Natural killer cell (primary cell): Measurements from ENCODE around the gene ABHD15. TPM values are rescaled to one million over a fixed set of nuclear protein-coding genes. Genes with fewer than 3 reads are reported as not detected.

Source experiments
- ATAC-seq, 3 donors: fragments of 150-1000 bp in 2 of 3; fragments of 200-7000 bp in 1 of 3; cut with Tn5 transposase; 1 replicate in 1 of 3; 2 replicates in 2 of 3; pipeline ENCODE4 v1.10.0; 2021; ENCODE audit warnings: mild to moderate bottlenecking in 2 of 3, moderate library complexity in 2 of 3
- DNase-seq, 2 donors: peaks; one replicate each; pipeline versions ENCODE4 v3.0.0 to v3.0.0-alpha.2; 2013 to 2021; ENCODE audit warnings: mixed read lengths in 1 of 2
- H3K27ac ChIP-seq: one replicate; pipeline ENCODE4 v1.5.1; 2013; ENCODE audit warnings: mild to moderate bottlenecking, low read length
- H3K27me3 ChIP-seq: one replicate; pipeline ENCODE4 v1.6.1; 2013; ENCODE audit warnings: low read length; ENCODE audit not compliant: control insufficient read depth, insufficient read depth
- H3K36me3 ChIP-seq: one replicate; pipeline ENCODE4 v1.6.1; 2013; ENCODE audit warnings: low read length; ENCODE audit not compliant: control insufficient read depth, insufficient read depth
- H3K4me1 ChIP-seq: one replicate; pipeline ENCODE4 v1.6.1; 2013; ENCODE audit warnings: low read length; ENCODE audit not compliant: control insufficient read depth, insufficient read depth
- H3K4me3 ChIP-seq: one replicate; pipeline ENCODE4 v1.5.1; 2013; ENCODE audit warnings: low read length
- H3K9me3 ChIP-seq: one replicate; pipeline ENCODE4 v1.6.1; 2013; ENCODE audit warnings: low read length; ENCODE audit not compliant: control insufficient read depth, insufficient read depth
- H3K27ac Mint-ChIP-seq, 2 donors: one replicate each; pipeline ENCODE4 v1.8.0; 2022; ENCODE audit warnings: mild to moderate bottlenecking in 2 of 2, mixed read lengths in 2 of 2, moderate library complexity in 1 of 2
- H3K27me3 Mint-ChIP-seq, 2 donors: one replicate each; pipeline ENCODE4 v1.8.0; 2022; ENCODE audit warnings: low read depth in 2 of 2, mixed read lengths in 2 of 2
- H3K36me3 Mint-ChIP-seq: one replicate; pipeline ENCODE4 v1.8.0; 2022; ENCODE audit warnings: mixed read lengths
- H3K4me1 Mint-ChIP-seq, 2 donors: one replicate each; pipeline ENCODE4 v1.8.0; 2022; ENCODE audit warnings: mixed read lengths in 2 of 2
- H3K4me3 Mint-ChIP-seq: one replicate; pipeline ENCODE4 v1.8.0; 2022; ENCODE audit warnings: mild to moderate bottlenecking, moderate library complexity, mixed read lengths
- H3K9me3 Mint-ChIP-seq, 2 donors: one replicate each; pipeline ENCODE4 v1.8.0; 2022; ENCODE audit warnings: mixed read lengths in 2 of 2
- CTCF ChIP-seq: fragments of 200-600 bp; IDR thresholded peaks from one replicate; pipeline ENCODE4 v1.8.0; 2022; ENCODE audit warnings: antibody characterized with exemption
- WGBS: methylation state at CpG from one replicate; pipeline ENCODE4 v1.1.7; 2013; ENCODE audit warnings: missing lambda C conversion rate; ENCODE audit not compliant: insufficient coverage; 5-methylcytosine and 5-hydroxymethylcytosine counted together
- intact Hi-C: fragments of 100-400 bp; cut with micrococcal nuclease; formaldehyde crosslinking; loops from one replicate; pipeline ENCODE4 v1.14.2; 2022
- total RNA-seq, 4 donors: library from RNA; stranded (reverse); fragments of 120-200 nt in 1 of 4; gene quantifications; one replicate each; pipeline versions ENCODE4 v1.2.3 to v1.2.4, GENCODE V29; 2013 to 2022

Gene ABHD15
- total RNA-seq, 3 donors from 2014 or later (not counting 1 experiment from before 2014, with no cell fraction given) = 31.7 to 33.8 (median 33.1) TPM

DNA sequence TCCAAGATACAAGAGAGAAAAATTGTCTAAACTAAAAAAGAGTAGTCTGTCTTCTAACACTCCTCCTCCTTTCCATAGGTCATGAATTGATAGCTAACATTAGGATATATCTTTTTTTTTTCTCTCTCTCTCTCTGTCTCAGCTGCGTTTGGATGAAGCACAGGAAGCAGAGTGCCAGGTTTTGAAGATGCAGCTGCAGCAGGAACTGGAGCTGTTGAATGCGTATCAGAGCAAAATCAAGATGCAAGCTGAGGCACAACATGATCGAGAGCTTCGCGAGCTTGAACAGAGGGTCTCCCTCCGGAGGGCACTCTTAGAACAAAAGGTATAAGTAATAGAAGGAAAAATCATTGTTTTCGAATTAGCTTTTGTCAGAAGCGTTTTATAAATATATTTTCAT, 32.9 kb downstream of the ABHD15 start:
- Mint-ChIP-seq H3K4me3 (no peak overlapping the region), H3K36me3 (peaks cover 11% of the 10 kb centered on the region), H3K4me1 (no peaks in the 10 kb centered on the region), H3K27me3 (no peaks in the 10 kb centered on the region), H3K27ac (peak overlapping the region in 1 of 2 donors; percentile 18), H3K9me3 (no peaks in the 10 kb centered on the region)
- Histone ChIP-seq H3K4me3 (no peak overlapping the region), H3K36me3 (peaks cover 40% of the 10 kb centered on the region), H3K27me3 (no peaks in the 10 kb centered on the region), H3K27ac (no peak overlapping the region), H3K9me3 (no peaks in the 10 kb centered on the region), H3K4me1 (no peaks in the 10 kb centered on the region)
- TF ChIP-seq CTCF = no peak
- WGBS = 92% methylated on average over 7 of the region's 8 CpGs
- no peak for DNase-seq
- ATAC-seq = no peak
- intact Hi-C loops = no loop called here

DNA sequence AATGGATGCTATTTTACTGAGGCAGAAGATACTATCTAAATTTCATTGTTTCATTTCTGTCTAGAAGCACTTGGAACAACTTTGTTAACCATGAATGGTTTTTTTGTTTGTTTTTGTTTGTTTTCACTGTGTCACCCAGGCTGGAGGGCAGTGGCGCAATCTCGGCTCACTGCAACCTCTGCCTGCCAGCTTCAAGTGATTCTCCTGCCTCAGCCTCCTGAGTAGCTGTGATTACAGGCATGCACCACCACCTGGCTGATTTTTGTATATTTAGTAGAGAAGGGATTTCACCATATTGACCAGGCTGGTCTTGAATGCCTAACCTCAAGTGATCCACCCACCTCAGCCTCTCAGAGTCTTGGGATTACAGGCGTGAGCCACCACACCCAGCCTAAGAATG, 40.5 kb downstream of the ABHD15 start:
- Histone ChIP-seq H3K4me1 (no peaks in the 10 kb centered on the region), H3K27me3 (no peaks in the 10 kb centered on the region), H3K27ac (no peak overlapping the region), H3K4me3 (no peak overlapping the region), H3K9me3 (no peaks in the 10 kb centered on the region), H3K36me3 (peaks cover 33% of the 10 kb centered on the region)
- H3K27me3 Mint-ChIP-seq = no peaks in the 10 kb centered on the region
- H3K9me3 Mint-ChIP-seq = no peaks in the 10 kb centered on the region
- no peaks in the 10 kb centered on the region for H3K36me3 Mint-ChIP-seq
- H3K4me3 Mint-ChIP-seq = no peak overlapping the region
- no peak overlapping the region for H3K27ac Mint-ChIP-seq
- 86% methylated on average over 3 of the region's 3 CpGs for WGBS
- no peak for TF ChIP-seq CTCF
- ATAC-seq (no peak), DNase-seq (no peak)
- H3K4me1 Mint-ChIP-seq = no peaks in the 10 kb centered on the region
- intact Hi-C loops = no loop called here

DNA sequence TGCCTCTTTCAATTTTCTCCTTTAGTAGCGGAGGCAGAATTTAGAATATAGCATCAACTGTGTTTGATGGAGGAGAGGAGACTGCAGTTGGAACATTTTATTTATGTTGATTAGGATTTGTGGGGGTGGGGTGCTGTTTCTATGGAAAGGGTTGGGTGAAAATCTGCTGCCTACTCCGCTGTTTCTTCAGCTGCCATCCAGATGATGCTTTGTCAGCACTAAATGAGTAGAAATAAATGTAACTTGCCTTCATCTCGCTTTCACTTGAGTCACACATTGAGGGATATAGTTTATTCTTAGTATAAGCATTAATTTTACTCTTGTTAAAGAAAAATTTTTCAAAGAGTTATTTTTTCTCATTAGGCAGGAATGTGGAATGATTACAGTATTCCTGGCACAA, 42.1 kb downstream of the ABHD15 start:
- no peaks in the 10 kb centered on the region for H3K27me3 Mint-ChIP-seq
- no peaks in the 10 kb centered on the region for H3K27me3 ChIP-seq
- WGBS = 100% methylated on average over 2 of the region's 3 CpGs
- H3K27ac ChIP-seq = no peak overlapping the region
- H3K36me3 Mint-ChIP-seq = no peaks in the 10 kb centered on the region
- peaks cover 34% of the 10 kb centered on the region for H3K36me3 ChIP-seq
- H3K9me3 ChIP-seq = no peaks in the 10 kb centered on the region
- no peaks in the 10 kb centered on the region for H3K9me3 Mint-ChIP-seq
- H3K4me1 ChIP-seq = no peaks in the 10 kb centered on the region
- ATAC-seq (no peak), DNase-seq (no peak)
- H3K4me3 ChIP-seq = no peak overlapping the region
- H3K4me3 Mint-ChIP-seq = no peak overlapping the region
- no peaks in the 10 kb centered on the region for H3K4me1 Mint-ChIP-seq
- intact Hi-C loops = no loop called here
- no peak for TF ChIP-seq CTCF
- no peak overlapping the region for H3K27ac Mint-ChIP-seq

GRCh38 chr17:29518359-29518758, 48.5 kb downstream of the ABHD15 start:
- Mint-ChIP-seq H3K36me3 (no peaks in the 10 kb centered on the region), H3K4me3 (no peak overlapping the region), H3K27ac (no peak overlapping the region), H3K27me3 (no peaks in the 10 kb centered on the region), H3K4me1 (no peaks in the 10 kb centered on the region), H3K9me3 (no peaks in the 10 kb centered on the region)
- peaks cover 46% of the 10 kb centered on the region for H3K36me3 ChIP-seq
- no peak overlapping the region for H3K4me3 ChIP-seq
- no peak overlapping the region for H3K27ac ChIP-seq
- ATAC-seq (no peak), DNase-seq (no peak)
- intact Hi-C loops = no loop called here
- H3K27me3 ChIP-seq = no peaks in the 10 kb centered on the region
- no peaks in the 10 kb centered on the region for H3K4me1 ChIP-seq
- H3K9me3 ChIP-seq = no peaks in the 10 kb centered on the region
- no peak for TF ChIP-seq CTCF
- no CpG with 5 or more reads among the region's 1 CpG for WGBS
